Urinary bladder (tissue), 4 donors: Measurements from ENCODE around the gene SGMS1. TPM values are rescaled to one million over a fixed set of nuclear protein-coding genes. Genes with fewer than 3 reads are reported as not detected.

Experiments used
- DNase-seq: peaks from one replicate; pipeline ENCODE4 v3.0.0-alpha.2; 2015; ENCODE audit errors: extremely low spot score
- H3K27ac ChIP-seq: one replicate; pipeline ENCODE4 v1.5.1; 2013; ENCODE audit warnings: low read depth, mild to moderate bottlenecking, moderate library complexity
- H3K36me3 ChIP-seq: one replicate; pipeline ENCODE4 v1.6.1; 2013; ENCODE audit warnings: mild to moderate bottlenecking, moderate library complexity; ENCODE audit not compliant: insufficient read depth
- H3K4me1 ChIP-seq: one replicate; pipeline ENCODE4 v1.6.1; 2013; ENCODE audit warnings: mild to moderate bottlenecking, moderate library complexity; ENCODE audit not compliant: insufficient read depth
- H3K4me3 ChIP-seq: one replicate; pipeline ENCODE4 v1.5.1; 2013; ENCODE audit warnings: low read depth, low read length
- WGBS: extraction: QIAGEN DNeasy Blood & Tissue Kit; methylation state at CpG from one replicate; pipeline ENCODE4 v1.1.7; 2013; 5-methylcytosine and 5-hydroxymethylcytosine counted together
- polyA plus RNA-seq: library from polyadenylated mRNA; stranded (reverse); fragments of 200-250 nt; gene quantifications from one replicate; pipeline ENCODE4 v1.2.3, GENCODE V29; 2013
- total RNA-seq: library from RNA; depleted of rRNA; stranded (reverse); fragments of >200 nt; gene quantifications from one replicate; pipeline ENCODE4 v1.2.3, GENCODE V29; 2014
- donor health status: healthy with polysubstance abuse.
- donor health status: healthy.

The SGMS1 gene
- total and polyA plus RNA-seq, 2 donors: 21.2 to 86.4 TPM

GRCh38 chr10:50415292-50415691 is 208.5 kb downstream of the SGMS1 start:
- Histone ChIP-seq H3K27ac (no peak overlapping the region), H3K4me3 (no peak overlapping the region), H3K36me3 (no peaks in the 10 kb centered on the region), H3K4me1 (no peaks in the 10 kb centered on the region)
- no peak for DNase-seq
- WGBS: 82% methylated on average over 3 of the region's 3 CpGs

GRCh38 chr10:50410066-50410811 is 213.5 kb downstream of the SGMS1 start:
- no peak overlapping the region for H3K27ac ChIP-seq
- no peaks in the 10 kb centered on the region for H3K4me1 ChIP-seq
- 73% methylated on average over 6 of the region's 6 CpGs for WGBS
- DNase-seq: no peak
- H3K36me3 ChIP-seq: no peaks in the 10 kb centered on the region
- no peak overlapping the region for H3K4me3 ChIP-seq

GRCh38 chr10:50407076-50407801 is 216.5 kb downstream of the SGMS1 start:
- WGBS: 91% methylated on average over 7 of the region's 7 CpGs
- no peak overlapping the region for H3K4me3 ChIP-seq
- H3K36me3 ChIP-seq: no peaks in the 10 kb centered on the region
- no peak overlapping the region for H3K27ac ChIP-seq
- DNase-seq: no peak
- no peaks in the 10 kb centered on the region for H3K4me1 ChIP-seq

GRCh38 chr10:50406457-50407070 is 217.2 kb downstream of the SGMS1 start:
- 97% methylated on average over 2 of the region's 2 CpGs for WGBS
- DNase-seq: no peak
- Histone ChIP-seq H3K27ac (no peak overlapping the region), H3K4me3 (no peak overlapping the region), H3K36me3 (no peaks in the 10 kb centered on the region), H3K4me1 (no peaks in the 10 kb centered on the region)

- Histone ChIP-seq H3K36me3 (no peaks in the 10 kb centered on the region), H3K27ac (no peak overlapping the region), H3K4me1 (no peaks in the 10 kb centered on the region), H3K4me3 (no peak overlapping the region)
- DNase-seq: no peak
Observed at GRCh38 chr10:50405723-50406122, 218.0 kb downstream of the SGMS1 start.

- DNase-seq: no peak
- Histone ChIP-seq H3K27ac (no peak overlapping the region), H3K4me3 (no peak overlapping the region), H3K4me1 (no peaks in the 10 kb centered on the region), H3K36me3 (no peaks in the 10 kb centered on the region)
- 91% methylated on average over 7 of the region's 7 CpGs for WGBS
Observed at GRCh38 chr10:50404021-50404773, 219.6 kb downstream of the SGMS1 start.

GRCh38 chr10:50403074-50403473 is 220.7 kb downstream of the SGMS1 start:
- no peaks in the 10 kb centered on the region for H3K4me1 ChIP-seq
- no peak overlapping the region for H3K27ac ChIP-seq
- WGBS: 79% methylated on average over 6 of the region's 6 CpGs
- no peak for DNase-seq
- no peak overlapping the region for H3K4me3 ChIP-seq
- no peaks in the 10 kb centered on the region for H3K36me3 ChIP-seq

GRCh38 chr10:50402466-50402865 is 221.3 kb downstream of the SGMS1 start:
- Histone ChIP-seq H3K4me1 (no peaks in the 10 kb centered on the region), H3K36me3 (no peaks in the 10 kb centered on the region), H3K4me3 (no peak overlapping the region), H3K27ac (no peak overlapping the region)
- no peak for DNase-seq
- 98% methylated on average over 1 of the region's 1 CpG for WGBS

GRCh38 chr10:50400694-50401093 is 223.1 kb downstream of the SGMS1 start:
- 93% methylated on average over 3 of the region's 3 CpGs for WGBS
- peaks cover 3% of the 10 kb centered on the region for H3K4me1 ChIP-seq
- no peaks in the 10 kb centered on the region for H3K36me3 ChIP-seq
- H3K4me3 ChIP-seq: no peak overlapping the region
- H3K27ac ChIP-seq: no peak overlapping the region
- DNase-seq: no peak

- no peak overlapping the region for H3K27ac ChIP-seq
- no peak overlapping the region for H3K4me3 ChIP-seq
- H3K36me3 ChIP-seq: no peaks in the 10 kb centered on the region
- no peak for DNase-seq
- H3K4me1 ChIP-seq: peaks cover 3% of the 10 kb centered on the region
- 68% methylated on average over 4 of the region's 4 CpGs for WGBS
Observed at GRCh38 chr10:50398823-50399222, 224.9 kb downstream of the SGMS1 start.

- Histone ChIP-seq H3K36me3 (no peaks in the 10 kb centered on the region), H3K27ac (no peak overlapping the region), H3K4me3 (no peak overlapping the region), H3K4me1 (peaks cover 3% of the 10 kb centered on the region)
- 62% methylated on average over 2 of the region's 2 CpGs for WGBS
- no peak for DNase-seq
Observed at GRCh38 chr10:50398381-50398780, 225.4 kb downstream of the SGMS1 start.

- no peak overlapping the region for H3K27ac ChIP-seq
- H3K4me1 ChIP-seq: peaks cover 3% of the 10 kb centered on the region
- no peak overlapping the region for H3K4me3 ChIP-seq
- no peaks in the 10 kb centered on the region for H3K36me3 ChIP-seq
- 54% methylated on average over 8 of the region's 8 CpGs for WGBS
- DNase-seq: no peak
Observed at GRCh38 chr10:50397312-50398140, 226.2 kb downstream of the SGMS1 start.
